ENCODE data around the gene SLC30A7. TPM values are rescaled to one million over a fixed set of nuclear protein-coding genes. Genes with fewer than 3 reads are reported as not detected.
"Not testable (repeated sequence)": the region's sequence is repeated elsewhere in the genome, so short reads cannot be mapped to it uniquely, and the experiment has no call there.

SLC30A7 gene
- total RNA-seq, 2 donors from 2014 or later = 26.8 to 54.7 TPM

DNA sequence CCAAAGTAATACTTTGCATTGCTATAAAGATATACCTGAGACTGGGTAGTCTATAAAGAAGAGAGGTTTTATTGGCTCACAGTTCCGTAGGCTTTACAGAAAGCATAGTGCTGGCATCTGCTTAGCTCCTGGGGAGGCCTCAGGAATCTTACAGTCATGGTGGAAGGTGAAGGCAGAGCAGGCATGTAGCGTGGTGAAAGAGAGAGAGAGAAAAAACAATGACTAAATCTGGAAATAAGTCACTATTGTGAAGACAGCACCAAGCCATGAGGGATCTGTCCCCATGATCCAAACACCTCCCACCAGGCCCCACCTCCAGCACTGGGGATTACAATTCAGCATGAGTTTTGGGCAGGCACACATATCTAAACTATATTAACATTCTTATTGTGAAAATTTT, 30.4 kb downstream of the SLC30A7 start:
- peaks cover 8% of the 10 kb centered on the region for H3K36me3 ChIP-seq
- H3K27me3 ChIP-seq (replicated peaks; ENCODE audit: insufficient read depth) = no peaks in the 10 kb centered on the region
- DNase-seq (ENCODE audit: low spot score) (no peak), ATAC-seq (ENCODE audit: insufficient number of reproducible peaks, low FRiP score, low read depth) (no peak)
- H3K27ac ChIP-seq = no peak overlapping the region
- TF ChIP-seq, protein P1, sequence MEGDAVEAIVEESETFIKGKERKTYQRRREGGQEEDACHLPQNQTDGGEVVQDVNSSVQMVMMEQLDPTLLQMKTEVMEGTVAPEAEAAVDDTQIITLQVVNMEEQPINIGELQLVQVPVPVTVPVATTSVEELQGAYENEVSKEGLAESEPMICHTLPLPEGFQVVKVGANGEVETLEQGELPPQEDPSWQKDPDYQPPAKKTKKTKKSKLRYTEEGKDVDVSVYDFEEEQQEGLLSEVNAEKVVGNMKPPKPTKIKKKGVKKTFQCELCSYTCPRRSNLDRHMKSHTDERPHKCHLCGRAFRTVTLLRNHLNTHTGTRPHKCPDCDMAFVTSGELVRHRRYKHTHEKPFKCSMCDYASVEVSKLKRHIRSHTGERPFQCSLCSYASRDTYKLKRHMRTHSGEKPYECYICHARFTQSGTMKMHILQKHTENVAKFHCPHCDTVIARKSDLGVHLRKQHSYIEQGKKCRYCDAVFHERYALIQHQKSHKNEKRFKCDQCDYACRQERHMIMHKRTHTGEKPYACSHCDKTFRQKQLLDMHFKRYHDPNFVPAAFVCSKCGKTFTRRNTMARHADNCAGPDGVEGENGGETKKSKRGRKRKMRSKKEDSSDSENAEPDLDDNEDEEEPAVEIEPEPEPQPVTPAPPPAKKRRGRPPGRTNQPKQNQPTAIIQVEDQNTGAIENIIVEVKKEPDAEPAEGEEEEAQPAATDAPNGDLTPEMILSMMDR (IDR thresholded peaks at IDR 0.05) = no peak
- no peaks in the 10 kb centered on the region for H3K4me1 ChIP-seq (ENCODE audit: control insufficient read depth in 1 of 2, low read depth in 2 of 2)
- H3K9me3 ChIP-seq = no peaks in the 10 kb centered on the region
- no peak overlapping the region for H3K4me3 ChIP-seq

DNA sequence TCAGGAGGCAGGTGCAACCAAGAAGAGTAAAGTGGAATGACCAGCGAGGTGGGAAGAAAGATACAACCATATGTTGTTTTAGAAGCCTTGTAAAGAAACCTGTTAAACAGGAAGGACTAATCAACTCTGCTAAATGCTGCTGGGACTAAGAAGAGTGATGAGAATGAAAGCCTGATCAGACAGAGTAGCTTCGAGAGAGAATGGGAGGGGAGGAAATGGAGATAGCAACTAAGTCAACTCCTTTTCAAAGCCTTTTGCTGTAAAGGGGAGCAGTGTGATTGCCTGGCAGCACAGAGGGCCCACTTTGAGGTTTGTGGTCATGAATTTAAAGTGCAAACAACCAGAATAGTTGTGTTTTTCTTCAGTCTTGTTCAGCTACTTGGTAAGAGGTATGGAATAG, 31.4 kb downstream of the SLC30A7 start:
- ATAC-seq (ENCODE audit: insufficient number of reproducible peaks, low FRiP score, low read depth) (no peak), DNase-seq (ENCODE audit: low spot score) (no peak)
- TF ChIP-seq, protein P1 (IDR thresholded peaks at IDR 0.05) = no peak
- Histone ChIP-seq H3K36me3 (peaks cover 8% of the 10 kb centered on the region), H3K9me3 (no peaks in the 10 kb centered on the region), H3K27ac (no peak overlapping the region), H3K4me3 (no peak overlapping the region), H3K4me1 (ENCODE audit: control insufficient read depth in 1 of 2, low read depth in 2 of 2) (no peaks in the 10 kb centered on the region), H3K27me3 (replicated peaks; ENCODE audit: insufficient read depth) (no peaks in the 10 kb centered on the region)

DNA sequence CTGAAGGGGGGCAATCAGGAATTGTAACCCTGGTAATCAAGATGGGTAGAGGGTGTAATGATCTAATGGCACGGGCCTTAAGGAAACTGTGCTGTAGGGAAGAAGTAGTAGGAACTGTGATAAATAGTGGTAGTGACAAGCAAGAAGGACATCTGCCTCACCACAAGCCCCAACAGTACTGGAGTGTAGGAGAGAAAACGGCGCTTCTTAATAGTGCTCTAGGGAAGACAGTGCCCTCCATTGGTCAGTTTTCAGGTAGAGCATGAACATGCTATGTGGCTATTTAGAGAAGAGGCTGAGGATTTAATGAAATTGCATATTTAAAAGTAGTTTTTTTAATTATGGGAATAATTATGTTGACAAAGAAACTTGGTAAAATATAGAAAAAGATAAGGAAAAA, 32.2 kb downstream of the SLC30A7 start:
- TF ChIP-seq, protein P1 (IDR thresholded peaks at IDR 0.05) = no peak
- no peak for DNase-seq (ENCODE audit: low spot score)
- no peak overlapping the region for H3K4me3 ChIP-seq
- no peak overlapping the region for H3K27ac ChIP-seq
- no peaks in the 10 kb centered on the region for H3K9me3 ChIP-seq
- no peak for ATAC-seq (ENCODE audit: insufficient number of reproducible peaks, low FRiP score, low read depth)
- H3K36me3 ChIP-seq = peaks cover 8% of the 10 kb centered on the region
- no peaks in the 10 kb centered on the region for H3K4me1 ChIP-seq (ENCODE audit: control insufficient read depth in 1 of 2, low read depth in 2 of 2)
- H3K27me3 ChIP-seq (replicated peaks; ENCODE audit: insufficient read depth) = no peaks in the 10 kb centered on the region

DNA sequence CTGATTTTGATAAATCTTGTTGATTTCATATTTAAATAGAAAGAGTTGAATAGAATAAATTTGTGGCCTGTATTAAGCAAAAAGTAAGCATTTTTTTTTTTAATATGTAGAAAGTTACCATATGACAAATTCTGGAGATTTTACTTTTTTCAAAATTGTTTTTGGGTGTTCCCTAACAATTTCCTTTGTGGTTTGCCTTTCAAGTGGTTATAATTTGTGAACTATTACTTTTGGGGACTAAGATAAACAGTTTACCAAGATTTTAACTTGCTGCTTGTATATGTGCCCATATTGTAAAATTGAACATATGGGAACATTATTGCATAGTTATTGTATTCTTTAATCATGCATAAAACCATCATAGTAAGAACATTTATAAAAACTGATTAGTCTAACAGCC, 34.6 kb downstream of the SLC30A7 start:
- no peaks in the 10 kb centered on the region for H3K4me1 ChIP-seq (ENCODE audit: control insufficient read depth in 1 of 2, low read depth in 2 of 2)
- no peaks in the 10 kb centered on the region for H3K9me3 ChIP-seq
- no peak overlapping the region for H3K27ac ChIP-seq
- peaks cover 8% of the 10 kb centered on the region for H3K36me3 ChIP-seq
- H3K27me3 ChIP-seq (replicated peaks; ENCODE audit: insufficient read depth) = no peaks in the 10 kb centered on the region
- H3K4me3 ChIP-seq = no peak overlapping the region
- TF ChIP-seq, protein P1 (IDR thresholded peaks at IDR 0.05) = no peak
- no peak for ATAC-seq (ENCODE audit: insufficient number of reproducible peaks, low FRiP score, low read depth)
- no peak for DNase-seq (ENCODE audit: low spot score)

DNA sequence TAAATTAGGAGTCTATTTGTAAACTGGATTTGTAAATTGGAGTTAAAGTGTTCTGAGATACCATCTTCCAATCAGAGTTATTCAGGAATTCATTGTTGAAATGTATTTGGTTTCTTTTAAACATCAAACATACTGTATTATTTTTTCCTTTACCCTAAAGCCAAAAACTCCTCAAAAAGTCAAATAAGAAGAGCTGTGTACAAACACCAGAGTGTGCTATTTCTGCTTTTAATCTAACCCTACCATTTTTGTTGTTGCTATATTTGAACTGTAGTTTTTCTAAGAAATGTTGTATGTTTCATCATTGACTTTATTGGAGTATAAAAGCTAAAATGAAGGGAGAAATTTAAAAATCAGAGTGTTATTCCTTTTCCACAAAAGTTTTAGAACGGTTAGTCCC, 35.8 kb downstream of the SLC30A7 start:
- DNase-seq (ENCODE audit: low spot score) = no peak
- no peak for ATAC-seq (ENCODE audit: insufficient number of reproducible peaks, low FRiP score, low read depth)
- Histone ChIP-seq H3K4me3 (no peak overlapping the region), H3K27me3 (replicated peaks; ENCODE audit: insufficient read depth) (no peaks in the 10 kb centered on the region), H3K4me1 (ENCODE audit: control insufficient read depth in 1 of 2, low read depth in 2 of 2) (no peaks in the 10 kb centered on the region), H3K36me3 (peaks cover 4% of the 10 kb centered on the region), H3K27ac (no peak overlapping the region), H3K9me3 (no peaks in the 10 kb centered on the region)
- TF ChIP-seq, protein P1 (IDR thresholded peaks at IDR 0.05) = no peak

DNA sequence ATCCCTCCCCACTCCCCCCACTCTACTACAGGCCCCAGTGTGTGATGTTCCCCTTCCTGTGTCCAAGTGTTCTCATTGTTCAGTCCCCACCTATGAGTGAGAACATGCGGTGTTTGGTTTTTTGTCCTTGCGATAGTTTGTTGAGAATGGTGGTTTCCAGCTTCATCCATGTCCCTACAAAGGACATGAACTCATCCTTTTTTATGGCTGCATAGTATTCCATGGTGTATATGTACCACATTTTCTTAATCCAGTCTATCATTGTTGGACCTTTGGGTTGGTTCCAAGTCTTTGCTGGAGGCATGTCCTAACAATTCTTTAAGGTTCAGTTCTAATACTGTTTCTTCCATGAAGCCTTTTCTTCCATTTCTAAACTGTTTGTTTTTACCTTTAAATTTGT, 37.7 kb downstream of the SLC30A7 start:
- DNase-seq (ENCODE audit: low spot score); H3K4me3 ChIP-seq; H3K27me3 ChIP-seq (replicated peaks; ENCODE audit: insufficient read depth); H3K36me3 ChIP-seq; ATAC-seq (ENCODE audit: insufficient number of reproducible peaks, low FRiP score, low read depth); H3K4me1 ChIP-seq (ENCODE audit: control insufficient read depth in 1 of 2, low read depth in 2 of 2); H3K9me3 ChIP-seq; H3K27ac ChIP-seq: not testable (repeated sequence)

All from thoracic aorta (tissue), 2 donors.